PC-9 (cell line): Measurements from ENCODE around the gene KXD1.

ENCODE experiments used
- CTCF ChIP-seq: fragments of 200-600 bp; sonication (generic); conservative IDR thresholded peaks from 2 replicates; pipeline ENCODE4 v1.6.1; 2017; ENCODE audit warnings: mixed run types, antibody characterized with exemption, mild to moderate bottlenecking, moderate library complexity
- EZH2 ChIP-seq: fragments of 200-600 bp; sonication (generic); IDR thresholded peaks from 2 replicates; pipeline ENCODE4 v1.8.0; 2017; ENCODE audit warnings: antibody characterized with exemption, low read depth

GRCh38 chr19:18595475-18595874 lies 37.8 kb downstream of the KXD1 start:
- no peak for TF ChIP-seq CTCF
- TF ChIP-seq EZH2: no peak
